NCI-H1092 treated with DMSO at 0.1 percent for 48 hours (cell line): ENCODE data around the gene CD300LG.
"Not testable (repeated sequence)": the region's sequence is repeated elsewhere in the genome, so short reads cannot be mapped to it uniquely, and the experiment has no call there.

Experiments
- DNase-seq: peaks from one replicate; lab custom pipeline; 2025; lab: John Stamatoyannopoulos, UW

The CD300LG gene

GRCh38 chr17:43854498-43854897 is 7.5 kb downstream of the CD300LG start:
- DNase-seq, result no peak

GRCh38 chr17:43855061-43855460 is 8.1 kb downstream of the CD300LG start:
- DNase-seq, result no peak

GRCh38 chr17:43856141-43856540 is 9.2 kb downstream of the CD300LG start:
- DNase-seq, result no peak

- DNase-seq, result no peak
These were observed 10.2 kb downstream of the CD300LG start for GRCh38 chr17:43857141-43857540.

- no peak for DNase-seq
These were observed 11.1 kb downstream of the CD300LG start for GRCh38 chr17:43857957-43858600.

GRCh38 chr17:43860077-43860725 is 13.2 kb downstream of the CD300LG start:
- DNase-seq, result no peak

- no peak for DNase-seq
These were observed 14.1 kb downstream of the CD300LG start for GRCh38 chr17:43860927-43861622.

- no peak for DNase-seq
These were observed 15.0 kb downstream of the CD300LG start for GRCh38 chr17:43861960-43862359.

- DNase-seq, result no peak
These were observed 17.4 kb downstream of the CD300LG start for GRCh38 chr17:43864161-43864984.

GRCh38 chr17:43868226-43868994 is 21.4 kb downstream of the CD300LG start:
- no peak for DNase-seq

GRCh38 chr17:43869031-43869430 is 22.1 kb downstream of the CD300LG start:
- DNase-seq, result not testable (repeated sequence)

- DNase-seq, result no peak
These were observed 25.1 kb downstream of the CD300LG start for GRCh38 chr17:43871946-43872690.

- DNase-seq, result no peak
These were observed 26.1 kb downstream of the CD300LG start for GRCh38 chr17:43873091-43873490.

- DNase-seq, result no peak
These were observed 26.8 kb downstream of the CD300LG start for GRCh38 chr17:43873815-43874214.

GRCh38 chr17:43874293-43874692 is 27.3 kb downstream of the CD300LG start:
- DNase-seq, result no peak

GRCh38 chr17:43875476-43876147 is 28.6 kb downstream of the CD300LG start:
- DNase-seq, result no peak

GRCh38 chr17:43877031-43877430 is 30.1 kb downstream of the CD300LG start:
- no peak for DNase-seq

GRCh38 chr17:43877451-43878155 is 30.6 kb downstream of the CD300LG start:
- no peak for DNase-seq
